Right ventricle myocardium superior (tissue), 1 donor: Measurements from ENCODE around the gene CYP4A22. TPM values are rescaled to one million over a fixed set of nuclear protein-coding genes. Genes with fewer than 3 reads are reported as not detected.
A peak's percentile ranks its signal among the peaks of the same experiment; 100 is the strongest.
"Not testable (repeated sequence)": the region's sequence is repeated elsewhere in the genome, so short reads cannot be mapped to it uniquely, and the experiment has no call there.

Experiments
- ATAC-seq: fragments of 200-7000 bp; cut with Tn5 transposase; one replicate; pipeline ENCODE4 v1.9.1; 2020; ENCODE audit warnings: mild to moderate bottlenecking; ENCODE audit not compliant: poor library complexity
- DNase-seq: peaks from one replicate; pipeline ENCODE4 v3.0.0-alpha.2; 2020
- intact Hi-C: fragments of 100-400 bp; cut with DNase I; formaldehyde crosslinking; loops from one replicate; pipeline ENCODE4 v1.11.2; 2022
- total RNA-seq: library from RNA; stranded (reverse); fragmentation: NEBNext Ultra II Directional; extraction: Animal tissue kit (Norgen Biotek cat#: 25700); gene quantifications from one replicate; pipeline ENCODE4 v1.2.1, GENCODE V29; 2021
- donor health status: DM: no; HTN: yes; CAD: no; lungs with severe emphysema.

The CYP4A22 gene
- total RNA-seq, 1 donor from 2014 or later = 0.16 TPM

- intact Hi-C loops, DNase-seq, ATAC-seq: not testable (repeated sequence)
Observed at GRCh38 chr1:47146495-47146894, 9.3 kb downstream of the CYP4A22 start.

DNA sequence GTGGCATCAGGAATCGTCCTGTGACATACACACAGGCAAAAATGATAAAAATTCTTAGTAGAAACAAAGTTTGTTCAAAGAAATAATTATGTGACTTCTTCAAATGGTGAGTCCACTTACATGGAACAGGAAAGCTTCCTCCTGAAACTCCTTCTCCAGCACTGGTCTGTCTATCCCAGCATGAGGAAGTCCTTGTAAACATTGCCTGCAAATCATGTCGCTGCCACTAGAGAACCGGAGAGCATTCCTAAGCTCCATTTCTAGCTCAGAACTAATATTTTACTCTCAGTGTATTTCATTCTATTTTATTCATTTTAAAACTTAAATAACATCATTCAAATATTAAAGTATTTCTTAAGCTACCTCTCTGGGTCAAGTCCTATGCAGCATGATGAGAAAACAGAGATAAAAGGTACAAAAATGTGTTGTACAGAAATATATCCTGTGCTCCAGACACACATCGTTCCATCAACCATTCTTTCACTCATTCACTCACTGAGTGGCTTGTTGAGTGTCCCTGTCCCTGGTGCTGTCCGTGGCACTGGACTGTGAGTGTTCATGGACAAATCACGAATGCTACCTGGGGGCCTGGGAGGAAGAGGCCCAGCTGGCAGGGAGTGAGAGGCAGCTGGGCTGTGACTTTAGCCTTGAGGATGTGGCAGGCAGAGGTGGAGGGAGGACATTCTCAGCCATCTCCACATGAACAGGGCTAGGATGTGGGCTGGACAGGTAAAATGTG is 10.0 kb downstream of the CYP4A22 start:
- intact Hi-C loops = no loop called here
- ATAC-seq (no peak), DNase-seq (no peak)

GRCh38 chr1:47149162-47149561 is 11.9 kb downstream of the CYP4A22 start:
- DNase-seq, ATAC-seq, intact Hi-C loops: not testable (repeated sequence)

DNA sequence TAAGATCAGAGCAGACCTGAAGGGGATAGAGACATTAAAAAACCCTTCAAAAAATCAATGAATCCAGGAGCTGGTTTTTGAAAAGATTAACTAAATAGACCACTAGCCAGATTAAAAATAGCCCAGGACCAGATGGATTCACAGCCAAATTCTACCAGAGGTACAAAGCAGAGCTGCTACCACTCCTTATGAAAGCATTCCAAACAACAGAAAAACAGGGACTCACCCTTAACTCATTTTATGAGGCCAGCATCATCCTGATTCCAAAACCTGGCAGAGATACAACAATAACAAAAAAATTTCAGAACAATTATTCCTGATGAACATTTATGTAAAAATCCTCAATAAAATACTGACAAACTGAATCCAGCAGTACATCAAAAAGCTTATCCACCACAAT is 19.2 kb downstream of the CYP4A22 start:
- intact Hi-C loops, DNase-seq, ATAC-seq: not testable (repeated sequence)

- DNase-seq, ATAC-seq, intact Hi-C loops: not testable (repeated sequence)
Observed at GRCh38 chr1:47157957-47158356, 20.7 kb downstream of the CYP4A22 start.

DNA sequence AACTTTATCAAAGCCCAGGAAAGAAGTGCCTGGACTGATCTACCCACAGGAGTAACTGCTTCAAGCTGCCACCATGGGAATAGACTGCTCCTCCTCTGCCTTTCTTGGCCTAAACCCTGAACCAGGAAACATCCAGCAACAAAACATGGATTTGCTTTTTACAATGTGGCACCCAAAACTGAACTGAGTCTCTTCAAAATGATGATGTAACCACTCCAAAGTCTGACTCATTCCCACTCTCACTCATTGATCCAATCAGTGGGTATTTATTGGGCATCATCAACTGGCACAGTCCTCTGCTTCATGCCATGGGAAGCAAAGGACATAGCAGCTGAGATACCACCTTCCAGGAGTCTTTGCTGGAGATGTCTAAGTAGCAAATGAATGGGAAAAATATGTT is 23.5 kb downstream of the CYP4A22 start:
- intact Hi-C loops = no loop called here
- DNase-seq (no peak), ATAC-seq (no peak)

- intact Hi-C loops = no loop called here
- DNase-seq (no peak), ATAC-seq (no peak)
Observed at GRCh38 chr1:47161298-47162040, 24.2 kb downstream of the CYP4A22 start.

DNA sequence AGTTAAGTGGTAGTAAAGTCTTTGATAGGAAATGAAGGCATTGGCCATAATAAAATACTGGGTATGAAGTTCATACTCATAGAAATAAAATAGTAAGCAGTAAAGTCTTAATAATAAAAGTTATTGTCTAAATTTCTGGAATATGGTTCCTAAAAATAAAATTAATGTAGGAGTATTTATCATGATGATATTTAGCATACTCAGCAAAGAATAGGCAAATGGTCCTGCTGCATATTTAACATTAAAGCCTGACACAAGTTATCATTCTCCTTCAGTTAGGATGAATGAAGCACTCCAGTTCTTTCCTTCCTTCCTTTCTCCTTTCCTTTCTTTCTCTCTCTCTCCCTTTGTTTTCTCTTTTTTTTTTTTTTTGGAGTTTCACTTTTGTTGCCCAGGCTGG is 27.3 kb downstream of the CYP4A22 start:
- DNase-seq (no peak), ATAC-seq (no peak)
- intact Hi-C loops = no loop called here

DNA sequence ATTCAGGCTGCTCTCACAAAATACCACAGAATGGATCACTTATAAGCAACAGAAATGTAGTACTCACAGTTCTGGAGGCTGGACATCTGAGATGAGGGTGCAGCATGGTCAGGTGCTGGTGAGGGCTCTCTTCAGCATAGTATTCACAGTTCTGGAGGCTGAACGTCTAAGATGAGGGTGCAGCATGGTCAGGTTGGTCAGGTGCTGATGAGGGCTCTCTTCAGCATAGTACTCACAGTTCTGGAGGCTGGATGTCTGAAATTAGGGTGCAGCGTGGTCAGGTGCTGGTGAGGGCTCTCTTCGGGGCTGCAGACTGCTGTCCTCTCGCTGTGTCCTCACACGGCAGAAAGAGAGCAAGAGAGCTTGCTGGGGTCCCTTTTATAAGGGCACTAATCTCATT is 35.5 kb downstream of the CYP4A22 start:
- intact Hi-C loops = loop anchor here (10.0 kb wide), 1 partner anchor 428 kb away; no protein-coding TSS in a partner anchor
- ATAC-seq = no peak

DNA sequence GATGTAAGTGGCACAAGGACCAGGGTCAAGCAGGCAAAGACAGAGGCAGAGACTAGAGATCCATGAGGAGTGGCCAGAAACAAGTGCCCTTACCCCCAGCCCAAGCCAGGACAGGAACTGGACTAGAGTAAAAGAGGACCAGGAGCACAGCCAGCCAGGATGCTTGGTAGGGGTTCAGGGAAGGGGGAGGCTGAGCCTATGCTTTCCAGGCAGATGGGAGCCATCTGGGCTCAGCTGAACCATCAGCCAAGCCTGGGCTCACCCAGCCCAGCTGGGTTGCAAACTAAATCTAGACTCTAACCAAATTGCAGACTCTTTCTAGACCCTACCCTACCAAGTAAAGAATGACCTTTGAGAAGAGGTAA is 37.4 kb downstream of the CYP4A22 start:
- intact Hi-C loops = loop anchor here (5.0 to 10.0 kb wide), 2 partner anchors 430 to 538 kb away; no protein-coding TSS in a partner anchor
- no peak for ATAC-seq
- no peak for DNase-seq

More for the DNA sequence above, 35.5 kb downstream of the CYP4A22 start:
- DNase-seq = no peak

- ATAC-seq (peak; percentile 55), DNase-seq (no peak)
- intact Hi-C loops = loop anchor here (5.0 to 10.0 kb wide), 2 partner anchors 431 to 537 kb away; no protein-coding TSS in a partner anchor
Observed at GRCh38 chr1:47175227-47175934, 38.1 kb downstream of the CYP4A22 start.

- DNase-seq = no peak
- ATAC-seq = no peak
- intact Hi-C loops = loop anchor here (5.0 to 10.0 kb wide), 2 partner anchors 433 to 534 kb away; no protein-coding TSS in a partner anchor
Observed at GRCh38 chr1:47178020-47178419, 40.8 kb downstream of the CYP4A22 start.

- intact Hi-C loops = loop anchor here (5.0 to 10.0 kb wide), 2 partner anchors 434 to 534 kb away; no protein-coding TSS in a partner anchor
- ATAC-seq = no peak
- DNase-seq = no peak
Observed at GRCh38 chr1:47178654-47179016, 41.4 kb downstream of the CYP4A22 start.

DNA sequence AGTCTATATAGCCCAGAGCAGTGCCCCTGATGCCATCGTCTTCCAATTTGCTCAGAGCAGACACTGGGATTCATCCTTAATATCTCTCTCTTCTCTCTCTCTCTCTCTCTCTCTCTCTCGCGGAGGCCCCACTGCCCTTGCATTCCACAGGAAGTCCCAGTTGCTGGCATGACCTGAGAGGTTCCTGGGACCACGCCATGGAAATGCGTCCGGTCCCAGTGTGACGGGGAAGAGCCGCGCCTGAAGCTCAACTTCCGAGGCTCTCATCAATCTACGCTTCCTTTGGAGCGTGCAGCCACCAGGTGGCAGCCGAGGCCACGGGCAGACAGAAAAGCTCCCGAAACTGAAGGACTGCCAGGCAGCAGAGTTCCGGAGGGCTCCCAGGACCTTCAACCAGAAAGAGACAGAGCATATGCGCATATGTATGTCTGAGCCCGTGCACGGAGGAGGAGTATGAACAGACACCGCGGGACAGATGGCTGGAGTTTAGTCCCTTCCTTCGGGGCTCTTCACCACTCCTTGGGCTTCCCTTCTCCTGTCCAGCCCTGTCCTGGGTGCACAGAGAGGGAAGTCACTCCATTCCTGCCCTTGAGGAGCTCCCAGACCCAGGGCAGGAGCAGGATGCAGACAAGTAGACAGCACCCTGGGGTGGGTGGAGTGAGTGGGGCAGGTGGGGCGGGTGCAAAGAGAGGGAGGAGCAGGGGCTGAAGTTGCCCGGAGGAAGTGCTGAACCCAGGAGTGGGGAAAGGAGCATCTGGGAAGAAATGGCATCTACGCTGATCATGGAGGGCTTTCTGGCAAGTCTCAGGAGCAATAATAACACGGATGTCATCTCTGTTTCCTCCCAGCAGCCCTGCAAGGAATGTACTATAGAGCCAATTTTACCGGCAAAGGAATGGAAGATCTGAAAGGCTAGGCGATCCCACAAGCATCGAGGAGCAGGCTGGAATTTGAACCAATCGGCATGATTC is 42.1 kb downstream of the CYP4A22 start:
- DNase-seq (peak; percentile 95), ATAC-seq (peak; percentile 94)
- intact Hi-C loops = loop anchor here (5.0 to 10.0 kb wide), 2 partner anchors 435 to 533 kb away; no protein-coding TSS in a partner anchor

DNA sequence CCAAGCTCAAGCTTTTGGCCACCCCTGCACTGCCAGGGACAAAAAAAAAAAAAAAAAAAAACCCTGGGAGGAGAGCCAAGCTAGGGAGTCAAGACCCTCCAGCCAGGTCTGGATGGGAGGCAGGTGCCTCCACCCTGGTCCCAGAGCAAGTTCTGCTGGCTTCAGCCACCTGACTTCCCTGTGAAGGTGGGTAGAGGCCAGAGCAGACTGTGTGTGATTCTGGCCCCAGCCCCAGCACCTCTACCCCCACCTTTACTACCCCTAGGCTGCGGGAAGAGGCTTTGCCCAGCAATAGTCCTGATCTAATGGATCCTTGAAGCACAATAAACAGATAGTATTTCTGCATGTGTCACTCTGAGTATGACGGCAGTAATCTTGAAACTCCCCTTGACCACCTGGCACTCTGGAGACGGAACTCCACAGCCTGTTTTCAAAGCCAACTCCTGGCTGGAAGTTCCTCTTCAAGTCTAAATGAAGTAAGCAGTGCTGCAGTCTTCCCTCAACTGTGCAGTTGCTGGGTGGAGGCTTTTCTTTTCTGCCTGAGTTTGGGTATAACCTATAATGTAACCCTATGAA is 42.8 kb downstream of the CYP4A22 start:
- ATAC-seq = no peak
- intact Hi-C loops = loop anchor here (5.0 to 10.0 kb wide), 3 partner anchors 255 to 532 kb away; partner anchors contain the start of gene FOXD2
- DNase-seq = no peak

DNA sequence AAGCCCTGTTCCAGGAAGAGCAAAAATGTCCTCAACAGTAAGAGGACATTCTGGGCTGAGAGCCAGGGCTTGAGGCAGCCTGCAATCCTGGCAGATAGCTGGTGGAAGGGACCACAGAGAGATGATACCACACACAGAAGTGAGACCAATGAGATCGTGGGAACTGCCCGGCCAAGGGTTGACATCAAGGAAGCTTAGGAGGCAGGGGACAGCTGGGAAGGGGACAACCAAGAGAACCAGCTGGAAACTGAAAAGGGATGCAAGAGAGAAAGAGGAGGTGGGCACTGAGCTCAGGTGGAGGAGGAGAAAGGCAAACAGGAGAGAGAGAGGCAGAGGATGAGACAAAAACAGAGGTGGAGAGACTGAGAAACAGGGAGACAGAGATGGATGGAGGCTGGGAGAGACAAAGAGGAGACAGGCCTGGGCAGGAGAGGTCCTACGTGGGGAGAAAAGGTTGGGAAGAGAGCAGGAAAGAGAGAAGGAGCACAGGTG is 43.4 kb downstream of the CYP4A22 start:
- ATAC-seq = no peak
- DNase-seq = no peak
- intact Hi-C loops = loop anchor here (10.0 kb wide), 1 partner anchor 254 kb away; the partner anchor contains the start of gene FOXD2
